K562 (cell line): ENCODE results near the gene SNU13. TPM values are rescaled to one million over a fixed set of nuclear protein-coding genes. Genes with fewer than 3 reads are reported as not detected.
A peak's percentile ranks its signal among the peaks of the same experiment; 100 is the strongest.

Experiments
- ETV6 ChIP-seq, 3 experiments: fragments of 150-350 bp in 1 of 3; sonication (generic) in 1 of 3; formaldehyde crosslinking in 1 of 3; IDR thresholded peaks; 2 replicates each; pipeline versions ENCODE4 v1.6.1 to v1.8.0; 2014 to 2022; ENCODE audit warnings: borderline replicate concordance in 2 of 3, low read depth in 2 of 3, antibody characterized with exemption in 1 of 3, low read length in 1 of 3, mild to moderate bottlenecking in 1 of 3, missing genetic modification reagents in 1 of 3
- HNRNPUL1 ChIP-seq: fragments of 200-400 bp; formaldehyde crosslinking; IDR thresholded peaks from 2 replicates; pipeline ENCODE4 v1.6.1; 2017; ENCODE audit warnings: low read length
- MBD2 ChIP-seq: sonication (generic); IDR thresholded peaks from 2 replicates; pipeline ENCODE4 v1.6.1; 2016; ENCODE audit warnings: low read depth, borderline replicate concordance
- MXI1 ChIP-seq: IDR thresholded peaks from 2 replicates; pipeline ENCODE4 v1.6.1; 2011; ENCODE audit warnings: low read depth, mild to moderate bottlenecking, improper control_type of control experiment, low read length
- NRF1 ChIP-seq, 2 experiments: fragments of 450-650 bp; IDR thresholded peaks in 1 of 2; conservative IDR thresholded peaks in 1 of 2; 2 replicates each; pipeline ENCODE4 v1.6.1; 2014; ENCODE audit warnings: mild to moderate bottlenecking in 2 of 2
- PHB ChIP-seq: fragments of 250-450 bp; sonication (Bioruptor Pico); IDR thresholded peaks from 2 replicates; pipeline ENCODE4 v1.5.0; 2021
- POLR3G ChIP-seq: IDR thresholded peaks from 2 replicates; pipeline ENCODE4 v1.6.1; 2011; ENCODE audit not compliant: insufficient read length, insufficient replicate concordance; ENCODE audit errors: extremely low read depth
- ZNF76 ChIP-seq: fragments of 250-450 bp; sonication (Bioruptor Pico); IDR thresholded peaks from 2 replicates; pipeline ENCODE4 v1.4.0; 2020; ENCODE audit warnings: mild to moderate bottlenecking, moderate library complexity, borderline replicate concordance
- polyA plus RNA-seq, 8 experiments: library from polyadenylated mRNA; depleted of rRNA in 4 of 8; stranded (reverse) in 5 of 8; unstranded in 3 of 8; fragments of >200 nt; fragmentation: Nextera tagmentation in 2 of 8; fragmentation: Illumina TruSeq in 1 of 8; extraction: Ambion mirVana in 2 of 8; extraction: Trizol in 1 of 8; gene quantifications; 2 replicates each; pipeline versions ENCODE4 v1.2.1 to v1.2.3, GENCODE V29; 2011 to 2014; ENCODE audit warnings: inconsistent platforms in 1 of 8, missing spikeins in 1 of 8
- total RNA-seq, 7 experiments: library from RNA; depleted of rRNA in 6 of 7; stranded (reverse); fragments of >200 nt in 6 of 7; fragmentation: Illumina TruSeq in 2 of 7; extraction: Trizol in 2 of 7; gene quantifications; 2 replicates each; pipeline versions ENCODE4 v1.2.1 to v1.2.3, GENCODE V29; 2011 to 2021; ENCODE audit warnings: low replicate concordance in 1 of 7
- TF ChIP-seq, protein P1 (sequence below): fragments of 250-450 bp; sonication (Bioruptor Pico); IDR thresholded peaks from 2 replicates; pipeline ENCODE4 v1.9.0; 2021; ENCODE audit warnings: mild to moderate bottlenecking
- TF ChIP-seq, protein P2 (sequence below): fragments of 250-450 bp; sonication (Bioruptor Pico); IDR thresholded peaks from 2 replicates; pipeline ENCODE4 v1.8.0; 2022; ENCODE audit warnings: inconsistent platforms
- TF ChIP-seq, protein P3 (sequence below), 2 experiments: fragments of 450-650 bp; IDR thresholded peaks; 2 replicates each; pipeline ENCODE4 v1.6.1; 2018; ENCODE audit warnings: mild to moderate bottlenecking in 2 of 2, low read depth in 1 of 2; ENCODE audit not compliant: partially characterized antibody in 2 of 2

SNU13 gene
- total and polyA plus RNA-seq, 9 of the 15 experiments (the other 6 are each of a cell fraction or from before 2014, with no cell fraction given) = 185 to 981 (median 283) TPM

DNA sequence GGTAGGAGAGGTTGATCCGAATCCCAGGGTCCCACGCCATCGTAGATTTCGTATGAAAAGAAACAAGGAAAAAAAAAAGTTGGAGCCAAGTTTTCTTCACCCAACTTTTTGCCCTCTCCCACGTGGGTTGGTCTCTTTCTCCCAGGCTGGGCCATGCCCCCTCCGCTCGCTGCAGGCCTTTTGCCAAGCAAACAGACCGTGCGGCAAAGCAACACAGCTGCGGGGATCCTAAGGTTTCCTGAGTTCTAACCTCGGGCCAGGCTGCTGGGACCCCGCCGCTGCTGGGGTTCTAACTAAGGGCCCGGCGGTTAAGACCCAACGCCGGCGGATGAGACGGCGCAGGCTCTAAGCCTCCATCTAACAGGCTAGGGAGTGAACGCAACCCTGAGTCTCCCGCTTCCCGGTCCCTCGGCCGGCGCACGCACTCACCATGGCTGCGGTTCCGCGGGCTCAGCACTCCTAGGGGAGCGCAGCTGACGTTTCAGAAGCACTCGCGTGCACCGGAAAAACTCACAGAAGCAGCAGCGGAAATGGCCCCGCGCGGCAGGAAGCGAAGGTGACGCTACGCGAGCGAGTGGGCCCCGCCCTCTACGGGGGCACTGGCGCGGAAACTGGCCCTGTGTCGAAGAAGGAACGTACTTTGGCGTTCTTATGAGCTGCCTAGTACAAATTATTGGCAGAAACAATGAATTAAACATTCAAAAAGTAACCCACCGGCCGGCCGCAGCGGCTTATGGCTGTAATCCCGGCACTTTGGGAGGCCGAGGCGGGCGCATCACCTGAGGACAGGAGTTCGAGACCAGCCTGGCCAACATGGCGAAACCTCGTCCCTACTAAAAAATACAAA lies at the start of gene SNU13 (continued):
- peak; percentile 73 to 75 for TF ChIP-seq NRF1 (conservative IDR thresholded peaks at IDR 0.05 in 1 of 2, IDR thresholded peaks at IDR 0.05 in 1 of 2)
- TF ChIP-seq MXI1 = peak; percentile 10; the same call in 1 of the 2 replicates
- no peak for TF ChIP-seq HNRNPUL1
- no peak for TF ChIP-seq ETV6 (IDR thresholded peaks at IDR 0.05; ENCODE audit: borderline replicate concordance in 1 of 2, low read depth in 2 of 2, low read length in 1 of 2)
- TF ChIP-seq ETV6 (CRISPR knock-in tag; IDR thresholded peaks at IDR 0.05; ENCODE audit: borderline replicate concordance) = no peak
- TF ChIP-seq, protein P1, sequence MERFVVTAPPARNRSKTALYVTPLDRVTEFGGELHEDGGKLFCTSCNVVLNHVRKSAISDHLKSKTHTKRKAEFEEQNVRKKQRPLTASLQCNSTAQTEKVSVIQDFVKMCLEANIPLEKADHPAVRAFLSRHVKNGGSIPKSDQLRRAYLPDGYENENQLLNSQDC (CRISPR knock-in tag) = no peak
- TF ChIP-seq POLR3G = no peak
- TF ChIP-seq ZNF76 (CRISPR knock-in tag) = no peak
- TF ChIP-seq PHB (CRISPR knock-in tag) = no peak
- TF ChIP-seq, protein P2, sequence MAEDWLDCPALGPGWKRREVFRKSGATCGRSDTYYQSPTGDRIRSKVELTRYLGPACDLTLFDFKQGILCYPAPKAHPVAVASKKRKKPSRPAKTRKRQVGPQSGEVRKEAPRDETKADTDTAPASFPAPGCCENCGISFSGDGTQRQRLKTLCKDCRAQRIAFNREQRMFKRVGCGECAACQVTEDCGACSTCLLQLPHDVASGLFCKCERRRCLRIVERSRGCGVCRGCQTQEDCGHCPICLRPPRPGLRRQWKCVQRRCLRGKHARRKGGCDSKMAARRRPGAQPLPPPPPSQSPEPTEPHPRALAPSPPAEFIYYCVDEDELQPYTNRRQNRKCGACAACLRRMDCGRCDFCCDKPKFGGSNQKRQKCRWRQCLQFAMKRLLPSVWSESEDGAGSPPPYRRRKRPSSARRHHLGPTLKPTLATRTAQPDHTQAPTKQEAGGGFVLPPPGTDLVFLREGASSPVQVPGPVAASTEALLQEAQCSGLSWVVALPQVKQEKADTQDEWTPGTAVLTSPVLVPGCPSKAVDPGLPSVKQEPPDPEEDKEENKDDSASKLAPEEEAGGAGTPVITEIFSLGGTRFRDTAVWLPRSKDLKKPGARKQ (CRISPR knock-in tag) = no peak
- peak; percentile 58; the same call in 1 of the 2 replicates for TF ChIP-seq MBD2
- TF ChIP-seq, protein P3, sequence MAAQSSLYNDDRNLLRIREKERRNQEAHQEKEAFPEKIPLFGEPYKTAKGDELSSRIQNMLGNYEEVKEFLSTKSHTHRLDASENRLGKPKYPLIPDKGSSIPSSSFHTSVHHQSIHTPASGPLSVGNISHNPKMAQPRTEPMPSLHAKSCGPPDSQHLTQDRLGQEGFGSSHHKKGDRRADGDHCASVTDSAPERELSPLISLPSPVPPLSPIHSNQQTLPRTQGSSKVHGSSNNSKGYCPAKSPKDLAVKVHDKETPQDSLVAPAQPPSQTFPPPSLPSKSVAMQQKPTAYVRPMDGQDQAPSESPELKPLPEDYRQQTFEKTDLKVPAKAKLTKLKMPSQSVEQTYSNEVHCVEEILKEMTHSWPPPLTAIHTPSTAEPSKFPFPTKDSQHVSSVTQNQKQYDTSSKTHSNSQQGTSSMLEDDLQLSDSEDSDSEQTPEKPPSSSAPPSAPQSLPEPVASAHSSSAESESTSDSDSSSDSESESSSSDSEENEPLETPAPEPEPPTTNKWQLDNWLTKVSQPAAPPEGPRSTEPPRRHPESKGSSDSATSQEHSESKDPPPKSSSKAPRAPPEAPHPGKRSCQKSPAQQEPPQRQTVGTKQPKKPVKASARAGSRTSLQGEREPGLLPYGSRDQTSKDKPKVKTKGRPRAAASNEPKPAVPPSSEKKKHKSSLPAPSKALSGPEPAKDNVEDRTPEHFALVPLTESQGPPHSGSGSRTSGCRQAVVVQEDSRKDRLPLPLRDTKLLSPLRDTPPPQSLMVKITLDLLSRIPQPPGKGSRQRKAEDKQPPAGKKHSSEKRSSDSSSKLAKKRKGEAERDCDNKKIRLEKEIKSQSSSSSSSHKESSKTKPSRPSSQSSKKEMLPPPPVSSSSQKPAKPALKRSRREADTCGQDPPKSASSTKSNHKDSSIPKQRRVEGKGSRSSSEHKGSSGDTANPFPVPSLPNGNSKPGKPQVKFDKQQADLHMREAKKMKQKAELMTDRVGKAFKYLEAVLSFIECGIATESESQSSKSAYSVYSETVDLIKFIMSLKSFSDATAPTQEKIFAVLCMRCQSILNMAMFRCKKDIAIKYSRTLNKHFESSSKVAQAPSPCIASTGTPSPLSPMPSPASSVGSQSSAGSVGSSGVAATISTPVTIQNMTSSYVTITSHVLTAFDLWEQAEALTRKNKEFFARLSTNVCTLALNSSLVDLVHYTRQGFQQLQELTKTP (IDR thresholded peaks at IDR 0.05; ENCODE audit: low read depth in 1 of 2, partially characterized antibody in 2 of 2) = no peak
